HG03439 (cell line): Measurements from ENCODE around the gene C16orf46.

Source experiments
- ATAC-seq: cut with Tn5 transposase; IDR thresholded peaks from one replicate; pipeline ENCODE4 v1.9.1; 2021; ENCODE audit warnings: mild to moderate bottlenecking, moderate library complexity; ENCODE audit not compliant: unreplicated experiment

The C16orf46 gene

GRCh38 chr16:81018496-81018895, 58.5 kb downstream of the C16orf46 start:
- no peak for ATAC-seq

DNA sequence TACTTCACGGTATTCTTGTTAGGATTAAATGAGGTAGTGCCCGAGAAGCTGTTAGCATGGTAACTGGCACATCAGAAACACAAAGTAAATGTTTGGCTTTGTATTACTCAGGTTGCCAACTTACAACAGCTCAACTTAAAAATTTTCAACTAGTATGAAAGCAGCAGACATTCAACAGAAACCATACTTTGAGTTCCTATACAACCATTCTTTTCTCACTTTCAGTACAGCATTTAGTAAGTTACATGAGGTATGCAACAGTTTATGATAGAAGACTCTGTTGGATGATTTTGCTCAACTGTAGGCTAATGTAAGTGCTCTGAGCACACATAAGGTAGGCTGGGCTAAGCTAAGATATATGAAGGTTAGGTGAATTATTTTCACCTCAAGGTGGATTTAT, 62.4 kb downstream of the C16orf46 start:
- ATAC-seq, result no peak

- no peak for ATAC-seq
Measured at GRCh38 chr16:81012974-81013373, 64.1 kb downstream of the C16orf46 start.
